NCI-H510A treated with DMSO at 0.1 percent for 48 hours (cell line): ENCODE results near the gene ZBTB7B.

Source experiments
- DNase-seq: peaks from one replicate; lab custom pipeline; 2025; lab: John Stamatoyannopoulos, UW

ZBTB7B gene

DNA sequence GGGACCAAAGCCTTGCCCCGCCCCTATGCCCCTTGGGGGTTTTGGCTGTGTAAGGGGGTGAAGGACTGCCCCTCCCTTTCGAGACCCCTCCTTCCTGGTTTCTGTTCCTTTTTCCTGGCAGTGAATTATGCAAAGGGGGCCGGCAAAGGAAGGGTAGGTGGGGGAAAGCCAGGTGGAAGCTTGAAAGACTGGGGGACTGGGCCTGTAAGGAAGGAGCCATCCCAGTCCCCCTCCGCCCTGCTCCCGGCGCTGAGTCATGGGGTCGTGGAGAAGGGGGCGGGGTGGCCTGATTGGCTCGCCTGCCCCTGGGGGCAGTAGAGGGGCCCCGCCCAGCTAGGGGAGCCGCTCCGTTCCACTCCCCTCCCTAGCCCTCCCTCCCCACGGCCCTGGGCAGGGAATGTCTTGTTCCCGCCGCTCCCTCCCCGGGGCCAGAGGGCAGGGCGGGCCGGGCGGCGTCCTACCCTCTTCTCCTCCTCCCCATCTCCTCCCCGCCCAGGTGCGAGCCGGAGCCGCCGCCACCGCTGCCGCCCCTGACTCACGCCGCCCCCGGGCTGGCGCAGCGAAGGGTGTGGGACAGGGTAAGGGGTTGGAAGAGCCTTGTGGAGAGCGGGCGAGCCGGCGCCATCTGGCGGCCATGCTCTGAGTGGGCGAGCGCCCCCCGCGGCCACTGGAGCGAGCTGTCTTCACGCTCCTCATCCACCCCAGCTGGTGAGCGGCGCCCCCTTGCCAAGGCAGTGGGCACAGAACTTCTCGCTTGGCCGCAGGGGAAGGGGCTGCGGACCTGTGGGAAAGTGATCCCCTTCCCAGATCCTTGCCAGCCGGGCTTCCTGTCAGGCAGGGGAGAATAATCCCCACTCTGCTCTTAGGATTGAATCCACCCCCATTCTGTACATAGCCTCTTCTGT, 14.7 kb downstream of the ZBTB7B start:
- peak; percentile 67 for DNase-seq

DNA sequence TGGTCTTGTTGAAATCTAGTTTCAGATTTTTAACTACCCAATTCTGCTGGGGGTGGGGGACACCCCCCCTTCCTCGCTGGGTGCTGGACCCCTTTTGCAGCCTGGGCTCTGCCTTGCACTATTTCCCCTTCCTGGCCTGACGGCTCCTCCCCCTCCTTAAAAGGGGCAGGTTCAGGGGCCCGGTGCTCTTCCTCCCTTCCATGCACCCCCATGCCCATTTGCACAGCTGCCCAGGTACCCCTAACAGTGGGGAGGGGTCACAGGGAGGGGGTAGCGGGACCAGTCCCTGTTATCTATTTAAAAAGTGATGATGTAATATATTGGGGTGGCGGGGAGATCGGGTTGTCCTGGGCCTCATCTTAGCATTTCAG, 15.3 kb downstream of the ZBTB7B start:
- DNase-seq, result no peak

DNA sequence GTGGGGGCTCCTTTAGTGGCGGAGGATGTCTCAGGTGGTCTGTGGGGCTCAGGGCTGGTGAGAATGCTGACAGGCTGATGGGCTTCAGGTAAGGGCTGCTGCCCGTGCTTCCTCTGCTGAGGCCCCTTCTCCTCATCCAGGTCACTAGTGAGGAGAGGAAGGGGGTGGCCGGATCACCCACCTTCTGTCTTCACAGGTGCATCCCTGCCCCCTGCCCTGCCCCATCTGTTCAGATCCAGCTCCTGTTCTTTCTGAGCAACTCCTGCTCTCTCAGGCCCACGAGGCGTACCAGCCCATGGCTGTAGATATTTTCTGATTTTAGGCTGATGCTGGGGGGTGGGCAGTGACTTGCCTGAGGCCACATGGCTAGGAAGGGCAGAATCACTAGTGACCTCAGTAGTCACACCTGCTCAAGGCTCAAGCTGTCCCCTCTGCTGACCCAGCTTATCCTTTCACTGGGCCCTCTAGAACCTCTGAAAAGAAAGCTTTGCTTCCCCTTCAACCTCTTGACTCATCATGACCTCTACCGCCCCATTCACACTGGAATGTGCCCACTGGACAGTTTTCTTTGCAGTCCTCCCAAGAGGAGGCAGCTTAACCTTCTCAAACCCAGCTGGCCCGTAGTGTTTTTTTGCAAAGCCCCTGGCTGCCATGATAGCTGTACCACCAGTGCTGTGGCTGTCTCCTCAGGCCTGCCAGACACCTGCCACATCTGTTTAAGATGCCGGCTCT, 16.2 kb downstream of the ZBTB7B start:
- no peak for DNase-seq

DNA sequence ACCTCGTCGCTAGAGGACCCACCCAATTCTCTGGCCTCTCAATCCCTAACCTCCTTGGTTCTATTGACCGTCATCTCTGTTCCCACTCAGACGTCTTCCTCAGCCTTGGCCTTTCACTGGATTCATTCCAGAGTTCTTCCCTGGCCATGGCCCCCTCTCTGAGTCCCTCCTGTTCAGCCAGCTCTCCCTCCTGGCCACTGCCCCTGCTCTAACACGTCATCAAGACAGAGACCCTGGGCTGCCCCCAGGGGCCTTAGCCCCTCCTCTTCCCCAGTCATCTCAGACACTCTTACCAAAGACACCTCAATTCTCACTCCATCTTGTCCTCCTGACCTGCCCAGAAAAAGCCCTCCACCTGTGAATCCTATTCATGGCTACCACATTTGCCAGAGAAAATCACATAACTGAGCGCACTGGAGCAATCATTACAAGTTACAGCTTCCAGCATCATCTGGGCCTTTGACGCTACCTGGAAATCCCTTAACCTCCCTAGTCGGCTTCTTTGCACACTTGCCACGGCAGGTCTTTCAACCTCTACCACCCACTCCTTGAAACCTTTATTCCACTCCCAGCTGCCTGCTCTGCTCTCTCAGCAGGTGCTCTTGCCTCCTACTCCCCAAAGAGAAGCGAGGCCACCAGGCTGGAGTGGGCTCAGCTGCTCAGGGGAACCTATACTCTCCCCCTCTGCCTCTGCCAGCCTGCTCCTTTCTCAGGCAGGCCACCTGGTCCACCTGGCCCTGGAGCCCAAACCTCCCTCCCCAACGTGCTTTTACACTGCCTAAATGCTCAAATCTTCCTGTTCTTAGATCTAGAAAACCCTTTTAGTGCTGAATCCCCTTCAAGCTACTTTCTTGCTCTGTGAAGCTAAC, 17.0 kb downstream of the ZBTB7B start:
- no peak for DNase-seq

DNA sequence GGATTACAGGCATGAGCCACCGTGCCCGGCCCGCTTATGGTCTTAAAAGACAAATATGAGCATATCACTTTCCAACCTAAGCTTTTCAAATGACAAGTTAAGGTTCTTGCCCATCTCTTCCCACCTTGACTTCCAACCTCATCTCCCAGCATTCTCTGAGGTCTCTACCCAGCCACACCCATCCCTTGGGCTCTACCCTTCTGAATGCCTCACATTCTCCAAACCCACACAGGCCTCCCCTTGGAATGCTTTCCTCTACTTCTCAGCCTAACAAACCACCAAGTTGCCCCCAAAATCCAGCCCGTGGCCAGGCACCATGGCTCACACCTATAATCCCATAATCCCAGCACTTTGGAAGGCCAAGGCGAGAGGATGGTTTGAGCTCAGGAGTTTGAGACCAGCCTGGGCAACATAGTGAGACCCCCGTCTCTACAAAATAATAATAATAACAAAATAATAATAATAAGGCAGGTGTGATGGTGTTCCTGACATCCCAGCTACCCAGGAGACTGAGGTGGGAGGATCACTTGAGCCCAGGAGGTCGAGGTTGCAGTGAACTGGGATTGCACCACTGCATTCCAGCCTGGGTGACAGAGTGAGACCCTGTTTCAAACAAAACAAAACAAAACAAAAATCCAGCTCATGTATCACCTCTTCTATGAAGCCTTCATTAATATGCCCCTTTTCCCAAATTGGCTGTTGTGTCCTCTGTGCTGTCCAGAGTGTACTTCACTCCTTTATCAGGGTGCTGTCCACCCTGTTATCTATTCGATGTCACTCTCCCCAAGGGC, 19.7 kb downstream of the ZBTB7B start:
- DNase-seq, result no peak

DNA sequence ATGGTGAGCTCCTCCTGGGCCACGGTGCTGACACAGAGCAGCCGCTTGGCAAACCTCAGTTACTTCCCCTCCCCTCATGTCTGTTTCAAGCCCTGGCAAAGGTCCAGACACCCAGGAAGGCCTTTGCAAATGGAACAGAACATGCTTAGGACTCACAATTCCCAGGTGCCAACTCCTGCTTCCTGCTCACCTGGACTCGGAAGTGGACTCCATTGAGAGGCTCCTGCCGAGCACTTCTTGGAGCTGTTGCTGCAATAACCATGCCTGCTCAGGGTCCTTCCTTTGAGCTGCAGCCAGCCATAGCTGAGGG, 20.3 kb downstream of the ZBTB7B start:
- DNase-seq, result peak; percentile 78

DNA sequence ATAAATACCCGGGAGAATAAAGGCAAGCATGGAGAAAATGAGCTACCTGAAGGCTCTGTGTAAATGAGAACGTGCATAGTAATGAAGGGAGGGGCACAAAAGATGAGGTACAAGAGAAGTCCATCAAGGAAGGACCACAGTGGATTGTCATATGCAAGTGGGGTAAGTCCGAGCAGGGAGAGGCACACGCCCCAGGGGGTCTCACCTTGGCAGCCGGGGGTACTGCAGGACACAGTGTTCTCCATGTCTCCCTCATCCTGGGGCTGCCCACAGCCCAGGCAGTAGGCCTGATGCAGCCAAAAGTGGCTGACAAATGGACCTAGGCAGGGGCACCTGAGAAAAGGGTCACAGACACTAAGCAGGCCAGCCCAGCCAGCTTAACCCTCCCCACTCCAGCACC, 21.0 kb downstream of the ZBTB7B start:
- no peak for DNase-seq

DNA sequence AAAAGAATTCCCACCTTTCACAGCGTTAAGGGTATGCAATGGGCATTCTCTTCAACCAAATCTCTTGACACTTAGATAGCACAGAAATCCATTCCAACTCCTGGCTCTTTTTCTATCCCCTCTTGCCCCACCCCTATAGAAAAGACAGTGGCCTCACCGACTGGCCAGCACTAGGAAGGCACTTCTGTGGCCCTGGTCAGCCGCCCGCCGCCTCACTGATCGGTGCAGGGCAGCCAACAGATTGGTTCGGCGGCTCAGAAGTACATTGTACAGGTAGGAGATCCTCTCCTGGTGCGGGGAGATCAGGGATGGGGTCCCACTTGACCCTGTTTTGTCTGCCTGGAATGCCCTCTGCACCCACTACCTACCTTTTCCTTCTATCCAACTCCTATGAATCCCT, 21.7 kb downstream of the ZBTB7B start:
- no peak for DNase-seq

DNA sequence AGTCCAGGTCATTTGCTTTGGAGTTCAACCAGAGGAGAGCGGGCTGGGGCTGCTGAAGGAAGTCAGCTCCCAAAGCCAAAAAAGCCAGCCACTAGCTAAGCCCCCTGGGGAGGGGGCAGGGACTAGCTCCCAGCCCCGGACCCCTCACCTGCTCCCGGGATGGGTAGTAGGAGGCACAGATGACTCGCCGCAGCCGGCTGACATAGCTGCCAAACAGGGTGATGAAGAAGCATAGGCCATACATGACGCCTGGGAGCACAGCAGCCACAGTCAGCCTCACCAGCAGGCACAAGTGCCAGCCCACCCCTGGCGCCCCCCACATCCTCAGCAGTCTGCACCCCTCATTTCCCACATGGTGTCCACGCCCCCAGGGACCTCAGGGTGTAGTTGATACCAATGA, 23.6 kb downstream of the ZBTB7B start:
- DNase-seq, result no peak

DNA sequence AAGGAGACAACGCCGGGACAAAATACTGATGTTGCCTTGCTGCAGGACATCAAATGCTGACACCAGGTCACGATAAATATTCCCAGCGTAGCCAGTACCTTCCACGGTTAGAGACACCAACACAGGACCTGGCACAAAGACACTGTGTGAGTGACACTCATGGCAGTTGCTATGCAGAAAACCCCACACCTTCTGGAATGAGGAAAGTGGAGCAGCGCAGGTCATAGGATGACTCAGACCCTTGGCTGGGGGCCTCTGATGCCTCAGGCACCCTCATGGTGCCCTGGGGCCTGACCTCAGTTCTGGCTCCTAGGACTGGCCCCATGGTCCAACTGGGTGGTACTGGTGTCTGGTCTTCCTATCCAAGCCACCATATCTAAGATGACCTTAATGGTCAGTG, 24.0 kb downstream of the ZBTB7B start:
- no peak for DNase-seq

DNA sequence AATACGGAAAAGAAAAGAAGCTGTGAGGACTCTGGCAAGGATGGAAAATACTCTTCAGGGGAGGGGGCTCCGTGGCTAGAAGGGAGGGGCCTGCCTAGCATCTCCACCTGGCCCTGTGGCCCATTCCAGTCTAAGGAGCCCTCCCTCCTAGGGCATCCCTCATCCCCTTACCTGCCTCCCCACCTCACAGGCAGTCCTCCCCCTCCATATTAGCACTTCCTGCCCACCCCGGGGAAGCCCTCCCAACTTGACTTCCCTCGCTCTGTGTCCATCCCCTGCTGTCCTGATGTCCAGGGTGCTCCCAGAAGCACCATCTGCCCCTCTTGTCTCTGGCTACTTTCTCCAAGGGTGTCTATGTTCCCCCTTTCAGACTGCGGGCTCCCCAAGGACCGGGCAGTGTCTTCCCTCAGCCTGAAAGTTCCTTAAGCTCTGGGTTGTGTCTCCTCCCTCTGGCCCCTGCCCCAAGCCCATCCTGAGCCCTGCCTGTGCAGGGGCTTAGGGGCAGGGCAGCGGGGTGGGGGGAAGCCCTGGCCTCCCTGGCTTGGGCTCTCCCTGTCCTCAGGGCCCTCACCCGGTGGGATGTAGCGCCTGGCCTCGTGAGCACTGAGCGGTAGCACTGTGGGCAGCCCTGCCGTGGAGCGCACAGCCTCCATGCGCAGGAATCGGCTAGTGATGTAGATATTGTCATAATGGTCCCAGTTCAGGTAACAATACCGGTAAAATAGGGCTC, 27.1 kb downstream of the ZBTB7B start:
- DNase-seq, result no peak

DNA sequence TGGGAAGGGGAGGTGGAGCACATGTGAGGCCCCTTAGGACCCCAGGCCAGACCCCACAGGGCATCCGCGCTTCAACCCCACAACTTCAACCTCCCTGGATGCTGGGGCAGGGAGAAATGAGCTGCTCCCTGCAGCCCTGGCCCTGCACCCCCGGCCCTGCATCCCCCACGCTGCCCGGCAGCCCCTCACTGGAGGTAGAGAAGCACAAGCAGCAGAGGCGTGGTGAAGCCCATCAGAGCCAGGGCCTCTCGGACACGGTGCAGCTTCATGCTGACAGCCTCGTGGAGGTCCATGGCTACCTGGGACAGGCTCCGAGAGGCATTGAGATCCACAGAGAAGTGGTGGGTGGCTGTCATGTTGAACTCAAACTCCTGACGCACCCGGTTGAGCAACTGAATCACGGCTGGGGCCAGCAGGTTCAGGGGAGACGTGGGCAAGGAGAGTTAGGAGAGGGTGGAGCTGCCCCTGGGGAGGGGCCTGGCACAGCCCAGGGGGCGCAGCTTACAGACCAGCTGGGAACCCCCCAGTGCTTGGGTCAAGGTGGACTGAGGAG, 27.7 kb downstream of the ZBTB7B start:
- no peak for DNase-seq

DNA sequence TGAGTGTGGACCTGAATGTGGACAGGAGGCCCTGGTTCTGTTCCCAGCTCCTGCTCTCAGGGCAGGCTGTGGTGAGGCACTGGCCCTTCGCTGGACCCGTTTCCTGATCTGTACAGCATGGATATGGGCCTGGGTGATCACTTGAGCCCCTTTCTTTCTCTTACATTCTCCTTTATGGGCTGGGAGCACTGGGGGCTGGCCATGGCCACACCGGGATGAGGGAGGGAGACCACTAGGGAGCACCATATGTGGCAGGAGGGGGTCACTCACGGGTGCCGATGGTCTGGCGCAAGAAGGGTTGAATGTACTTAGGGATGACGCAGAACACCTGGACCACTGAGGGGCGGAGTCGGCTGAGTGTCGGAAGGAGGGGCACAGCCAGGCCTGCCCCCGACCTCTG, 28.3 kb downstream of the ZBTB7B start:
- no peak for DNase-seq

DNA sequence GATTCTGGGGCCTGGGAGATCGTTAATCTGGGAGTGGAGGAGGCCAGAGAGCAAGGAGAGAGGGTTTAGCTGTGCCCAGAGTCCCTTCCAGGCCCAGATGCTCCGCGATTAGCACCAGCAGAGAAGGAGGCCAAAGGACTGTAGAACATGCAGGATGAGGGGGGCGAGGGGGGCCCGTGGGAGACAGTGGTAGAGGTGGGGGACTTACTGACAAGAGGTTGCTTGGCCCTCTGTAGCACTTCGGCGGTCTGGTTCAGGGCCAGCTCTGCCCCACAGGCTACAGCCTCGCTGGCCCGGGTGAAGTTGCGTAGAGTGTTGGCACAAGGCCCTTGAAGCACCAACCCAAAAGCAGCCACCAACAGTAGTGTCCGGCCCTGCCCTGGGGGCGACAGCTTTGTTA, 30.3 kb downstream of the ZBTB7B start:
- no peak for DNase-seq

DNA sequence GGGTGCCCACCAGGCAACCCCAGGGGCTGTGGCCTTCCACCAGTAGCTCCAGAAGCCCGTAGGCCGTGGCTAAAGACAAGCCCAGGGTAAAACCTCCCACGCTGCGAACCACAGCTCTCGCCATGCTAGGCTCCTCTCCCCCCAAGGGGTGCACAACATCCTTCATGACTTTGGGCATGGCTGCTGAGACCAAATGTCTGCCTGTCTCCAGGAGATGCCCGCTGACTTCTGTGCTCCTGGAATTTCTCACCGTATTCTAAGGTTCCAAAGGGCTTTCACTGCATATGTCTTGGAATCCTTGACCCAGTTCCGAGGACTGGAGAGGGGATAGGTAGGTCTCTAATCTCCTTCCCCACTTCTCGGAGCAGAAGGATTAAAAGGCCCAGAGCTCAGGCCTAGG, 30.9 kb downstream of the ZBTB7B start, which contains the start of the genes DCST1 and DCST2:
Gene DCST1 (plus strand): TSS at position 301 of the 400 bp plus-strand sequence. CDS start 213 bp downstream, outside the sequence.
Gene DCST2 (minus strand): TSS at position 258 of the 400 bp plus-strand sequence. CDS start 80 bp downstream, at position 178.
- DNase-seq, result no peak

DNA sequence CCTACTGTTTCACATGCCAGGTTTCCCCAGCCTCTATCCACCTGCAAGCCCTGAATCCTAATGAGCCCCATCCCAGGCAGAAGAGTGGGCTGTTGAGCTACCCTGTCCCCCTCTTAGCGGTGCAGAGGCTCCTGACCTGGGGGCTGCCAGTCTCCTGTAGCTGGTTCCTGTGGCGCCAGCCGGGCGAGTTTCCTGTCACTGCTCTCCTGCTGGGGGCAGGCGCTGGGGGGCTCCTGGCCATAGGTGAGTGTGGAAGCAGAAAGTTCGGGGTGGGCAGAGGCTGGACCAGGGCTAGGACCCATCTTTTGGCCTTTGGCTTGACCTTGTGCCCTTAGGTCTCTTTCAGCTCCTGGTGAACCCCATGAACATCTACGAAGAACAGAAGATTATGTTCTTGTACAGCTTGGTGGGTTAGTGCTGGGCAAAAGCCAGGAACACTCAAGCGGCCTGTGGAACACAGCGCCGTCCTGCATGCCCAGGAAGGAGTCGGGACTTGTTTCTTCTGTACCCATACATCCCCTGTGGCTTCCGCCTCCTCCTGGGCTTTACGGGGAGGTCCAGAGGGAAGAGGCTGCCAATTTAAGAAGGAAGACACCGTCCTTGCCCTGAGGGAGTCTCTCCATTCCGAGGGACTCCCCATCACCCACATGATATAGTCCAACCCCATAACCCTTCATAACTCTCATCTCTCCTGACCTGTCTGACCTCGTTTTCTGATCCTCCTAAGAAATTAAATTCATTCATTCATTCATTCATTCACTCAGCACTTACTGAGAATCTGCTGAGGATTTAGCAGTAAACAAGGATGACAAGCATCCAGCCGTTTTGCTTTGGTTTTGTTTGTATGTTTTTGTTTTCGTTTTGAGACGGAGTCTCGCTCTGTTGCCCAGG, 32.0 kb downstream of the ZBTB7B start:
- no peak for DNase-seq

DNA sequence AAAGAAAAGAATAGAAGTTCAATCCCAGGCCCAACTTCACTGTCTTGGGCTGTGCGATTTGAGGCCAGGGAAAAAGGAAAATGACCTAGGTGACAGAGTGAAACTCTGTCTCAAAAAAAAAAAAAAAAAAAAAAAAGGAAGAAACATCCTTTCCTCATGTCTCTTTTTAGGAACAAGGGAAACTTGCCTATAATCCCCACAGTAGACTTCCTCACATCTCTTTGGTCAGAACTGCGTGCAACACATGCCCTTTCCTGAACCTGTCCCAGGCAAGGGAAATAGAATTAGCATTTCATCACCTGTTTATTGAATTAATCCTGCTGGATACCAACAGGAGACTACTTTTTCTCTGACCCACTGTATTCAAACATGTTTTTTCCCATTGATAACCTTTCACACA, 33.3 kb downstream of the ZBTB7B start:
- no peak for DNase-seq

DNA sequence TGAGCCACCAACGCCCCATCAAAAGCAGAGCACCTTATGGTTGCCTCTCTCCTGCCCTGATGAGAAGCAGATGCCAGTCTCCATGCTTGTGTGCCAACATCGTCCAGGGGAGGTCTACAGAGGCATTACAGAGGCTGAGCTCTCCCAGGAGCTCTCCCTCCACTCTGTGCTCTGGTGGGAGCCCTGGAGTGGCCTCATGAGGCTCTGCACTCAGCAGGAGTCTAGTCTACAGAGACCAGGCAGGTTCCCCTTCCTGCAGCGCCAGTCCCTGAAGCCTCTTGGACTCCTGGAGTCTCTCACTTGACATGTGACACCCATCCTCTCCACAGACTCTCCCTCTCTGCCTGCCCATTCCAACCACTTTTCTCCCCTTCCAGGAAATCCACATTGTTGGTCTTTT, 34.4 kb downstream of the ZBTB7B start:
- DNase-seq, result peak; percentile 20

DNA sequence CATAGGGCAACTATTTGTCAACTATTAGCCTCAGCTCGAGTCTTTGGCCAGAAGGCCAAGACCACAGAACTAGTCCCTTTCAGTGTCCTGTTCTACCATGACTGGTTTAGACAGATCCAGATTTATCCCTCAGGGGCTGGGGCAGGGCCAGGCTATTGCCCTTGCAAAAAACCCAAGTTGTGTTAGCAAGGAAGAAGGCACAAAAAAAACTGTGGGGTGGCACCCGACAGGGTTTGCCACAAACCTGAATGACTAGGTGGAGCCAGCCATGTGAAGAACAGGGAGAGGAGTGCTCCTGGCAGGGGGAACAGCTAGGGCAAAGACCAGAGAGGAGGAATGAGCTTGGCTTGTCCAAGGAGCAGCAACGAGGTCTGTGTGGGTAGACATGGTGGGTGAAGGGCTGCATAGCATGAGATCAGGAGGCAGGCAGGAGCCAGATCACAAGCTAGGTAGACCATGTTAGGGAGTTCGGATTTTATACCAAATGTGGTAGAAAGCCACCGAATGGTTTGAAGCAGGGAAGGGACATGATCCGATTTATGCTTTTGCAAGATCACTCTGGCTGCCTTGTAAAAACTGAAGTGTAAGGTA, 35.3 kb downstream of the ZBTB7B start:
- no peak for DNase-seq
